HL-60 (cell line): ENCODE results near the gene GRHL1.
"Not testable (repeated sequence)": the region's sequence is repeated elsewhere in the genome, so short reads cannot be mapped to it uniquely, and the experiment has no call there.

Experiments used
- CTCF ChIP-seq: IDR thresholded peaks from one replicate; pipeline ENCODE4 v1.5.1; 2011; ENCODE audit warnings: low read length, control low read depth, inconsistent platforms; ENCODE audit not compliant: insufficient read depth
- GABPA ChIP-seq: IDR thresholded peaks from 2 replicates; pipeline ENCODE4 v1.6.1; 2012; ENCODE audit warnings: low read depth
- POLR2AphosphoS5 ChIP-seq: IDR thresholded peaks from 2 replicates; pipeline ENCODE4 v1.6.1; 2012; ENCODE audit warnings: low read depth
- REST ChIP-seq: IDR thresholded peaks from 2 replicates; pipeline ENCODE4 v1.6.1; 2012; ENCODE audit warnings: low read depth; ENCODE audit not compliant: insufficient replicate concordance
- SPI1 ChIP-seq: IDR thresholded peaks from 2 replicates; pipeline ENCODE4 v1.6.1; 2012; ENCODE audit warnings: low read depth, mild to moderate bottlenecking, borderline replicate concordance

GRCh38 chr2:10010861-10011605 is 59.5 kb downstream of the GRHL1 start:
- not testable (repeated sequence) for TF ChIP-seq CTCF, POLR2AphosphoS5, REST, GABPA, SPI1
